ENCODE results near the gene NID2. TPM values are rescaled to one million over a fixed set of nuclear protein-coding genes. Genes with fewer than 3 reads are reported as not detected.

Gene NID2
- total and polyA plus RNA-seq, 4 donors = 2.8 to 56.6 (median 26.5) TPM

- Histone ChIP-seq H3K36me3 (ENCODE audit: control insufficient read depth in 1 of 2, insufficient read depth in 2 of 2, low read length in 1 of 2) (no peaks in the 10 kb centered on the region), H3K4me3 (ENCODE audit: low read length in 2 of 2) (no peak overlapping the region), H3K9me3 (ENCODE audit: control insufficient read depth, low read length) (no peaks in the 10 kb centered on the region), H3K27ac (ENCODE audit: low read depth in 1 of 2, low read length in 2 of 2) (no peak overlapping the region), H3K4me1 (ENCODE audit: control insufficient read depth in 1 of 2, insufficient read depth in 2 of 2, low read length in 2 of 2) (peaks cover 3 to 4% of the 10 kb centered on the region in 2 donors), H3K27me3 (ENCODE audit: control insufficient read depth in 1 of 2, insufficient read depth in 2 of 2, low read length in 1 of 2) (no peaks in the 10 kb centered on the region)
- intact Hi-C loops (cut with DNase I) = loop anchor here (5.0 kb wide), 2 partner anchors 44 to 74 kb away; no protein-coding TSS in a partner anchor
- WGBS, 2 donors = 3 to 4% methylated on average over 4 of the region's 4 CpGs
- peak; percentile 75 to 77 for DNase-seq
- ATAC-seq (ENCODE audit: low FRiP score) = peak; percentile 82
Observed at GRCh38 chr14:52076334-52076733, 7.5 kb upstream of the NID2 start.

GRCh38 chr14:52075371-52075770, 6.5 kb upstream of the NID2 start:
- Histone ChIP-seq H3K27me3 (ENCODE audit: control insufficient read depth in 1 of 2, insufficient read depth in 2 of 2, low read length in 1 of 2) (no peaks in the 10 kb centered on the region), H3K27ac (ENCODE audit: low read depth in 1 of 2, low read length in 2 of 2) (no peak overlapping the region), H3K4me1 (ENCODE audit: control insufficient read depth in 1 of 2, insufficient read depth in 2 of 2, low read length in 2 of 2) (peaks cover 3 to 4% of the 10 kb centered on the region in 2 donors), H3K4me3 (ENCODE audit: low read length in 2 of 2) (no peak overlapping the region), H3K36me3 (ENCODE audit: control insufficient read depth in 1 of 2, insufficient read depth in 2 of 2, low read length in 1 of 2) (no peaks in the 10 kb centered on the region), H3K9me3 (ENCODE audit: control insufficient read depth, low read length) (no peaks in the 10 kb centered on the region)
- 92 to 93% methylated on average over 4 of the region's 4 CpGs for WGBS, 2 donors
- DNase-seq = no peak
- intact Hi-C loops (cut with DNase I) = loop anchor here (5.0 kb wide), 2 partner anchors 43 to 73 kb away; no protein-coding TSS in a partner anchor
- no peak for ATAC-seq (ENCODE audit: low FRiP score)

- H3K27ac ChIP-seq (ENCODE audit: low read depth in 1 of 2, low read length in 2 of 2) = no peak overlapping the region
Observed at GRCh38 chr14:52073251-52073650, 4.4 kb upstream of the NID2 start.

GRCh38 chr14:52072266-52072780, 3.5 kb upstream of the NID2 start:
- no peaks in the 10 kb centered on the region for H3K36me3 ChIP-seq (ENCODE audit: control insufficient read depth in 1 of 2, insufficient read depth in 2 of 2, low read length in 1 of 2)
- ATAC-seq (ENCODE audit: low FRiP score) (no peak), DNase-seq (no peak)
- H3K4me1 ChIP-seq (ENCODE audit: control insufficient read depth in 1 of 2, insufficient read depth in 2 of 2, low read length in 2 of 2) = peaks cover 0 to 2% of the 10 kb centered on the region in 2 donors
- H3K27me3 ChIP-seq (ENCODE audit: control insufficient read depth in 1 of 2, insufficient read depth in 2 of 2, low read length in 1 of 2) = no peaks in the 10 kb centered on the region
- H3K4me3 ChIP-seq (ENCODE audit: low read length in 2 of 2) = no peak overlapping the region
- intact Hi-C loops (cut with DNase I) = loop anchor here in 1 of 2 donors (1.0 kb wide), 1 partner anchor 76 kb away; no protein-coding TSS in a partner anchor
- H3K27ac ChIP-seq (ENCODE audit: low read depth in 1 of 2, low read length in 2 of 2) = no peak overlapping the region
- 82 to 85% methylated on average over 2 of the region's 2 CpGs for WGBS, 2 donors
- H3K9me3 ChIP-seq (ENCODE audit: control insufficient read depth, low read length) = no peaks in the 10 kb centered on the region

More at GRCh38 chr14:52073251-52073650, 4.4 kb upstream of the NID2 start:
- Histone ChIP-seq H3K36me3 (ENCODE audit: control insufficient read depth in 1 of 2, insufficient read depth in 2 of 2, low read length in 1 of 2) (no peaks in the 10 kb centered on the region), H3K4me3 (ENCODE audit: low read length in 2 of 2) (no peak overlapping the region), H3K4me1 (ENCODE audit: control insufficient read depth in 1 of 2, insufficient read depth in 2 of 2, low read length in 2 of 2) (peaks cover 3 to 4% of the 10 kb centered on the region in 2 donors), H3K9me3 (ENCODE audit: control insufficient read depth, low read length) (no peaks in the 10 kb centered on the region), H3K27me3 (ENCODE audit: control insufficient read depth in 1 of 2, insufficient read depth in 2 of 2, low read length in 1 of 2) (no peaks in the 10 kb centered on the region)
- DNase-seq (no peak), ATAC-seq (ENCODE audit: low FRiP score) (no peak)
- intact Hi-C loops (cut with DNase I) = no loop called here
- WGBS, 2 donors = 22 to 24% methylated on average over 1 of the region's 1 CpG

- WGBS, 2 donors = 60 to 61% methylated on average over 3 of the region's 3 CpGs
- DNase-seq = no peak
Observed at GRCh38 chr14:52071675-52072074, 2.8 kb upstream of the NID2 start.

GRCh38 chr14:52070051-52070431, 1.2 kb upstream of the NID2 start:
- no peak overlapping the region for H3K27ac ChIP-seq (ENCODE audit: low read depth in 1 of 2, low read length in 2 of 2)
- 49 to 59% methylated on average over 3 of the region's 3 CpGs for WGBS, 2 donors
- H3K4me3 ChIP-seq (ENCODE audit: low read length in 2 of 2) = peak overlapping the region in 1 of 2 donors; percentile 77
- H3K9me3 ChIP-seq (ENCODE audit: control insufficient read depth, low read length) = no peaks in the 10 kb centered on the region
- DNase-seq (no peak), ATAC-seq (ENCODE audit: low FRiP score) (no peak)
- intact Hi-C loops (cut with DNase I) = no loop called here
- H3K27me3 ChIP-seq (ENCODE audit: control insufficient read depth in 1 of 2, insufficient read depth in 2 of 2, low read length in 1 of 2) = no peaks in the 10 kb centered on the region
- no peaks in the 10 kb centered on the region for H3K36me3 ChIP-seq (ENCODE audit: control insufficient read depth in 1 of 2, insufficient read depth in 2 of 2, low read length in 1 of 2)
- H3K4me1 ChIP-seq (ENCODE audit: control insufficient read depth in 1 of 2, insufficient read depth in 2 of 2, low read length in 2 of 2) = no peaks in the 10 kb centered on the region

More at GRCh38 chr14:52071675-52072074, 2.8 kb upstream of the NID2 start:
- Histone ChIP-seq H3K4me3 (ENCODE audit: low read length in 2 of 2) (no peak overlapping the region), H3K9me3 (ENCODE audit: control insufficient read depth, low read length) (no peaks in the 10 kb centered on the region), H3K27ac (ENCODE audit: low read depth in 1 of 2, low read length in 2 of 2) (no peak overlapping the region), H3K36me3 (ENCODE audit: control insufficient read depth in 1 of 2, insufficient read depth in 2 of 2, low read length in 1 of 2) (no peaks in the 10 kb centered on the region), H3K4me1 (ENCODE audit: control insufficient read depth in 1 of 2, insufficient read depth in 2 of 2, low read length in 2 of 2) (peaks cover 0 to 2% of the 10 kb centered on the region in 2 donors), H3K27me3 (ENCODE audit: control insufficient read depth in 1 of 2, insufficient read depth in 2 of 2, low read length in 1 of 2) (no peaks in the 10 kb centered on the region)
- intact Hi-C loops (cut with DNase I) = loop anchor here in 1 of 2 donors (1.0 kb wide), 1 partner anchor 75 kb away; no protein-coding TSS in a partner anchor
- ATAC-seq (ENCODE audit: low FRiP score) = no peak

GRCh38 chr14:52069307-52070050, 620 bp upstream of the NID2 start:
- peak; percentile 82 for ATAC-seq (ENCODE audit: low FRiP score)
- Histone ChIP-seq H3K4me1 (ENCODE audit: control insufficient read depth in 1 of 2, insufficient read depth in 2 of 2, low read length in 2 of 2) (no peaks in the 10 kb centered on the region), H3K27ac (ENCODE audit: low read depth in 1 of 2, low read length in 2 of 2) (peak overlapping the region in 1 of 2 donors; percentile 76), H3K4me3 (ENCODE audit: low read length in 2 of 2) (peak overlapping the region; percentile 39 to 77), H3K27me3 (ENCODE audit: control insufficient read depth in 1 of 2, insufficient read depth in 2 of 2, low read length in 1 of 2) (no peaks in the 10 kb centered on the region), H3K9me3 (ENCODE audit: control insufficient read depth, low read length) (no peaks in the 10 kb centered on the region), H3K36me3 (ENCODE audit: control insufficient read depth in 1 of 2, insufficient read depth in 2 of 2, low read length in 1 of 2) (no peaks in the 10 kb centered on the region)
- intact Hi-C loops (cut with DNase I) = no loop called here
- 1 to 2% methylated on average over 53 to 54 of the region's 54 CpGs for WGBS, 2 donors
- DNase-seq = peak in 1 of 2 donors; percentile 82

GRCh38 chr14:52067873-52068614, 815 bp downstream of the NID2 start:
- 1 to 2% methylated on average over 48 to 49 of the region's 49 CpGs for WGBS, 2 donors
- no peaks in the 10 kb centered on the region for H3K27me3 ChIP-seq (ENCODE audit: control insufficient read depth in 1 of 2, insufficient read depth in 2 of 2, low read length in 1 of 2)
- H3K27ac ChIP-seq (ENCODE audit: low read depth in 1 of 2, low read length in 2 of 2) = peak overlapping the region in 1 of 2 donors; percentile 4
- no peaks in the 10 kb centered on the region for H3K9me3 ChIP-seq (ENCODE audit: control insufficient read depth, low read length)
- H3K36me3 ChIP-seq (ENCODE audit: control insufficient read depth in 1 of 2, insufficient read depth in 2 of 2, low read length in 1 of 2) = no peaks in the 10 kb centered on the region
- peak overlapping the region; percentile 37 to 39 for H3K4me3 ChIP-seq (ENCODE audit: low read length in 2 of 2)
- H3K4me1 ChIP-seq (ENCODE audit: control insufficient read depth in 1 of 2, insufficient read depth in 2 of 2, low read length in 2 of 2) = no peaks in the 10 kb centered on the region
- intact Hi-C loops (cut with DNase I) = no loop called here
- peak; percentile 58 for ATAC-seq (ENCODE audit: low FRiP score)
- peak in 1 of 2 donors; percentile 82 for DNase-seq
